Measurements from ENCODE around the gene SRD5A1. TPM values are rescaled to one million over a fixed set of nuclear protein-coding genes. Genes with fewer than 3 reads are reported as not detected.

SRD5A1 gene
- total RNA-seq, 1 experiment from 2014 or later: 39.6 TPM

DNA sequence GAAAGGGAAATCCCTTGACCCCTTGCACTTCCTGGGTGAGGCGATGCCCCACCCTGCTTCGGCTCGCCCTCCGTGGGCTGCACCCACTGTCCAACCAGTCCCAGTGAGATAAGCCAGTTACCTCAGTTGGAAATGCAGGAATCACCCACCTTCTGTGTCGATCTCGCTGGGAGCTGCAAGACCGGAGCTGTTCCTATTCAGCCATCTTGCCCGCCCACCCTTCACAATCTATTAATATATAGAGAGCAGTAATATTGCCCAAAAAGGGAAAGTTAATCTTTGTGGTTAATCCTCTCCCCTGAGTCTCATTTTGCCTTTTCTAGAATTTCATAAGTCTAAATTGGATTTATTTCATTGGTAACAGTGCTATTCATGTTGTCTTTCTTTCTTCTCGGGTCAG lies 16.4 kb downstream of the SRD5A1 start:
- TF ChIP-seq EZH2phosphoT487 (IDR thresholded peaks at IDR 0.05; ENCODE audit: borderline replicate concordance, low read length) (no peak), EZH2 (IDR thresholded peaks at IDR 0.05; ENCODE audit: low read length, unreplicated experiment) (no peak)
- TF ChIP-seq, protein P1, sequence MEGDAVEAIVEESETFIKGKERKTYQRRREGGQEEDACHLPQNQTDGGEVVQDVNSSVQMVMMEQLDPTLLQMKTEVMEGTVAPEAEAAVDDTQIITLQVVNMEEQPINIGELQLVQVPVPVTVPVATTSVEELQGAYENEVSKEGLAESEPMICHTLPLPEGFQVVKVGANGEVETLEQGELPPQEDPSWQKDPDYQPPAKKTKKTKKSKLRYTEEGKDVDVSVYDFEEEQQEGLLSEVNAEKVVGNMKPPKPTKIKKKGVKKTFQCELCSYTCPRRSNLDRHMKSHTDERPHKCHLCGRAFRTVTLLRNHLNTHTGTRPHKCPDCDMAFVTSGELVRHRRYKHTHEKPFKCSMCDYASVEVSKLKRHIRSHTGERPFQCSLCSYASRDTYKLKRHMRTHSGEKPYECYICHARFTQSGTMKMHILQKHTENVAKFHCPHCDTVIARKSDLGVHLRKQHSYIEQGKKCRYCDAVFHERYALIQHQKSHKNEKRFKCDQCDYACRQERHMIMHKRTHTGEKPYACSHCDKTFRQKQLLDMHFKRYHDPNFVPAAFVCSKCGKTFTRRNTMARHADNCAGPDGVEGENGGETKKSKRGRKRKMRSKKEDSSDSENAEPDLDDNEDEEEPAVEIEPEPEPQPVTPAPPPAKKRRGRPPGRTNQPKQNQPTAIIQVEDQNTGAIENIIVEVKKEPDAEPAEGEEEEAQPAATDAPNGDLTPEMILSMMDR (conservative IDR thresholded peaks at IDR 0.05; ENCODE audit: low read depth, low read length): no peak
- Histone ChIP-seq H3F3A (ENCODE audit: low read length, unreplicated experiment) (no peaks in the 10 kb centered on the region), H3K9ac (ENCODE audit: low read length) (no peak overlapping the region), H3K79me2 (ENCODE audit: low read length) (peaks cover 28% of the 10 kb centered on the region), H4K20me1 (ENCODE audit: low read length) (no peaks in the 10 kb centered on the region), H3K4me3 (ENCODE audit: low read length) (no peak overlapping the region), H3K4me1 (ENCODE audit: insufficient read depth, low read length) (no peaks in the 10 kb centered on the region), H3K4me2 (ENCODE audit: low read length) (no peak overlapping the region), H3K9me3 (ENCODE audit: low read length) (no peaks in the 10 kb centered on the region), H2AFZ (ENCODE audit: low read length) (no peak overlapping the region), H3K36me3 (ENCODE audit: low read depth, low read length) (peaks cover 25% of the 10 kb centered on the region; the same call in 1 of the 2 replicates), H3K9me2 (replicated peaks; ENCODE audit: low read length) (no peaks in the 10 kb centered on the region), H3K27me3 (ENCODE audit: low read length) (no peaks in the 10 kb centered on the region), H3K27ac (ENCODE audit: low read length) (no peak overlapping the region)
- CTCF ChIA-PET: no interaction called here
- DNase-seq: no peak
- POLR2A ChIA-PET (ENCODE audit: unreplicated experiment): no interaction called here
- intact Hi-C loops (cut with micrococcal nuclease): no loop called here
- BruUV-seq (replicated peaks): no TSS peak
- no peak for ATAC-seq

DNA sequence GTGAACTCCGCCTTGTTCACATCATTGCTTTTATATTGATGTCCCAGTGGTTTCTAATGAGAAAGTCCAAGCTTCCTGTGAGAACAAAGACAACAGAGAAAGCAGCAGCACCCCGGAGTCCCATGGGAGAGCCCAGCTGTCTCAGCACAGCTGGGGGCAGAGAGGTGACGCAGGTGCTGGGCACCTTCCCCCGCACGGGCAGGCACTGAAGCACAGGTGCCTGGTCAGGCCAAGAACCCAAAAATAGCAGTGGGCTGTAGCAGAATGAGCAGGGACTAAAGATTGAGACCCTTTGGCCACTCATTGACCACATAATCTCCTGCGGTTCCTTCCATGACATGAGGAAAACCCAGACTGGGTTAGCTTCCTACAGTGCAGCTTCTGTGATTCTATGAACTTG lies 18.8 kb downstream of the SRD5A1 start:
- TF ChIP-seq, protein P1 (conservative IDR thresholded peaks at IDR 0.05; ENCODE audit: low read depth, low read length): no peak
- TF ChIP-seq EZH2phosphoT487 (IDR thresholded peaks at IDR 0.05; ENCODE audit: borderline replicate concordance, low read length) (no peak), EZH2 (IDR thresholded peaks at IDR 0.05; ENCODE audit: low read length, unreplicated experiment) (no peak)
- Histone ChIP-seq H3K9ac (ENCODE audit: low read length) (no peak overlapping the region), H3K27me3 (ENCODE audit: low read length) (no peaks in the 10 kb centered on the region), H3K9me2 (replicated peaks; ENCODE audit: low read length) (no peaks in the 10 kb centered on the region), H3K4me1 (ENCODE audit: insufficient read depth, low read length) (no peaks in the 10 kb centered on the region), H3K4me3 (ENCODE audit: low read length) (no peak overlapping the region), H3F3A (ENCODE audit: low read length, unreplicated experiment) (no peaks in the 10 kb centered on the region), H3K27ac (ENCODE audit: low read length) (no peak overlapping the region), H3K79me2 (ENCODE audit: low read length) (peaks cover 28% of the 10 kb centered on the region), H3K9me3 (ENCODE audit: low read length) (peaks cover 16% of the 10 kb centered on the region), H4K20me1 (ENCODE audit: low read length) (no peaks in the 10 kb centered on the region), H2AFZ (ENCODE audit: low read length) (no peak overlapping the region), H3K36me3 (ENCODE audit: low read depth, low read length) (peaks cover 44% of the 10 kb centered on the region), H3K4me2 (ENCODE audit: low read length) (no peak overlapping the region)
- no peak for ATAC-seq
- ChIA-PET POLR2A (ENCODE audit: unreplicated experiment) (no interaction called here), CTCF (no interaction called here)
- no peak for DNase-seq
- intact Hi-C loops (cut with micrococcal nuclease): no loop called here
- BruUV-seq (replicated peaks): no TSS peak

DNA sequence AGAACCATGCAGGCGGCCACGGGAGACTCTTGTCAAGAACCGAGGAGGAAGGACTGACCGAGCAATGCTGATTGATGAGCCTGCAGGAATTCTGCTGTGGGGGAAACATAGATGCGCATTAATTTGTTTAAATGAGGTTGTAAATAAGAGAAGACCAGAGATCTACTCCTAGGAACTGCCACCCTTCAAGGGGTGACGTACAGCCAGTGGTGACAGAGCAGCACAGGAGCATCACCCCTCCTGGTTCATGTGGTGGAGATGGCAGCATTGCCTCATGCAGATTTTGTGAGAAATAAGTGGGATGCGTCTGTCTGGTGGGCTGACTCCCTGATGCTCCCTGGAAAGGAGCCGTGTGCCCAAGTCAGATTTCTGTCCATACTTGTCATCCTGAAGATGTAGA lies 22.2 kb downstream of the SRD5A1 start:
- H3K27me3 ChIP-seq (ENCODE audit: low read length): no peaks in the 10 kb centered on the region
- CTCF ChIA-PET: no interaction called here
- no peak overlapping the region for H3K4me3 ChIP-seq (ENCODE audit: low read length)
- no peaks in the 10 kb centered on the region for H3F3A ChIP-seq (ENCODE audit: low read length, unreplicated experiment)
- H3K4me2 ChIP-seq (ENCODE audit: low read length): no peak overlapping the region
- no peak overlapping the region for H2AFZ ChIP-seq (ENCODE audit: low read length)
- ATAC-seq (no peak), DNase-seq (no peak)
- intact Hi-C loops (cut with micrococcal nuclease): no loop called here
- no peaks in the 10 kb centered on the region for H3K9me2 ChIP-seq (replicated peaks; ENCODE audit: low read length)
- no peaks in the 10 kb centered on the region for H3K4me1 ChIP-seq (ENCODE audit: insufficient read depth, low read length)
- H3K79me2 ChIP-seq (ENCODE audit: low read length): peaks cover 5% of the 10 kb centered on the region; the same call in 1 of the 2 replicates
- BruUV-seq (replicated peaks): no TSS peak
- H3K9ac ChIP-seq (ENCODE audit: low read length): no peak overlapping the region
- POLR2A ChIA-PET (ENCODE audit: unreplicated experiment): no interaction called here
- TF ChIP-seq, protein P1 (conservative IDR thresholded peaks at IDR 0.05; ENCODE audit: low read depth, low read length): no peak
- peaks cover 50% of the 10 kb centered on the region for H3K36me3 ChIP-seq (ENCODE audit: low read depth, low read length)
- H3K27ac ChIP-seq (ENCODE audit: low read length): no peak overlapping the region
- H4K20me1 ChIP-seq (ENCODE audit: low read length): no peaks in the 10 kb centered on the region
- peaks cover 17% of the 10 kb centered on the region for H3K9me3 ChIP-seq (ENCODE audit: low read length)
